ENCODE data around the gene PCDH10.
A peak's percentile ranks its signal among the peaks of the same experiment; 100 is the strongest.

The PCDH10 gene

DNA sequence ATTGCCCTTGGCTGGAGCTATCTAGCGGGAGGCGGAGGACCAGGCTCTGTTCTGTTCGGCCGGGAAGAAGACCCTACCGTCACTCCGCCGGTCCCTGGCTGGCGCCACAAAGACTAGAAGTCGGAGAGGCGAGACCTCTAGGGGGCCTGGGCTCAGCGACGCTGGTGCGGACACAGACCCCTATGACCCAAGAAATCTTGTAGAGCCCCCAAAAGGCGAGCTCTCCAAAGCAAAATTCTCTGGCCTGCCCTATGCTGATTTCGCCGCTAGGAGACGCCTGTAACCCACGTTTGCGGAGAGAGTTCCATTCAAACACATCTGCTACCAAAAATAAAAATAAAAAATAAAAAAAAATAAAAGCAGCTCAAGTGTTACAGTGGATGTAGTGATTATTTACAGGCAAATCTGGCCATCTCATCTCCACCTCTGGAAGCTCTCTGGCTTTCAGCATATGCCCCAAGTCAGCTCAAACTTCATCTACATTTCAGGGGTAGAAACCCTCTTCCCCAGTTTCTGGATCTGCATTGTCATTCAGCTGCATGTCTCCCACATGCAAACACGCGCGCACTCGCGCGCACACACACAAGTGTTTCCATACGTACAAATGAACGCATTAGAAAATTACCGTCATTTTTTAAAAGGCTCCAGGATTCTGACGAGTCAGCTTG, 2.4 kb upstream of the PCDH10 start:
- H3K4me3 Mint-ChIP-seq = no peak overlapping the region
- no peaks in the 10 kb centered on the region for H3K36me3 Mint-ChIP-seq
- no peaks in the 10 kb centered on the region for H3K9me3 Mint-ChIP-seq (ENCODE audit: low read depth)
- peaks cover 25% of the 10 kb centered on the region for H3K4me1 Mint-ChIP-seq (ENCODE audit: low read depth)
- no peak overlapping the region for H3K27ac Mint-ChIP-seq
- peaks cover 45% of the 10 kb centered on the region for H3K27me3 Mint-ChIP-seq

DNA sequence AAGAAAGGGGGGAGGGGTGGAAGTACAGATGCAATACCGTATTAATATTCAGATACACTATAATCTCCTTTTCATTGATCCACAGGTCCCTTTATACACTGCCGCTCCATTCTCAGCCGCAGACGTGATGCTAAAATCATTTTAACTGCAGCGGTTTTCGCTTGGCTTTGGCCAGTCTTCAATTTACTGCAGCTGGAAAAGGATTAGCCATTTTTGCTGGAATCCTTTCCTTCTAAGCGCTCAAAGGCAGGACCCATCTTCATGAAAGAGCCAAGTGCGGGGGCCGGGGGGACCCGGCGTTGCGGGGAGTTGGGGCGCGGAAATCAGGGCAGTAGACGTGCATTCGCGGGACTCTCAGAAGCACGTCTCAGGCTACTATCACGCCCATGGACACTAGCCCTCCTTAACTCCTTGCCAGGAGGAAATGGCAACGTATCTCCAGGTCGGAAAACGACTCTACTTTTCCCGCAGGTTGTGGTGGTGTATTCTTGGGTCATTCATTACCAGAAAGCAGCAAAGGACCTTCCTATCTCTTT, 1.7 kb upstream of the PCDH10 start:
- no peaks in the 10 kb centered on the region for H3K36me3 Mint-ChIP-seq
- H3K4me1 Mint-ChIP-seq (ENCODE audit: low read depth) = peaks cover 25% of the 10 kb centered on the region
- H3K4me3 Mint-ChIP-seq = no peak overlapping the region
- H3K9me3 Mint-ChIP-seq (ENCODE audit: low read depth) = no peaks in the 10 kb centered on the region
- no peak overlapping the region for H3K27ac Mint-ChIP-seq
- peaks cover 47% of the 10 kb centered on the region for H3K27me3 Mint-ChIP-seq

DNA sequence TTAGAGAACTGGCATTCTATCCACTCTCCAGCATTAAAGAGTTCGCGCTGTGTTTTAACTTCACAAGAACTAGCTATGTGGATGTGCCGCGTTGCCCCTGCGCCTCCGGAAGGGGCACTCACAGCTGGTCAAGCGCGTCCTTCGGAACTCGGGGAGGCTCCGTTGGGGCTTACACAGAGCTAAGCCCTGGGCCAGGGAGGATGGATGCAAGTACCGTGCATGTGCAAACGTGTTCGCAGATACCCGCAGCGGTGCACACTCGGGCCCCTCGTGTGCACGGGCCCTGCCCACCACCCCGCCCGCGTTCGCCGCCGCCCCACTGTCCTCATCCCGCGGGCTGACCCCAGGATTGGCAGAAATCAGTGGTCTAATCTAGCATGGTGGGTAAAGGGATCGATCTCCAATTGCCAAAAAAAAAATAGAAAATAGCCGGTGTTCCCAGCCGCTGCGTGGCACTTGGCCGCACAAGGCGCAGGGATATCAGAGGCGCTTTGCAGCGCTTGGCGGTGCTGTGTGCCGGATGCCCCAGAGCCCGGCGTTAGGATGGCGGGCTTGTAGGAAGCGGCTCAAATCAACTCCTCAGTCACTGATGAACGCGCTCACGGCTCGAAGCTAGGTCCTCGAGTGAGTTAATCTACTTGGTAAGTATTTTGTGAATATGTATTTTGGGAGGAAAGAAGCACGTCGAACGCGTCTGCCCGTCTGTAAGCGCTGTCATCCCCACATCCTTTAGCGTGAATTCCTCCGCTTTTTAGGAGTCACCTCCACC, 989 bp upstream of the PCDH10 start:
- Mint-ChIP-seq H3K9me3 (ENCODE audit: low read depth) (no peaks in the 10 kb centered on the region), H3K36me3 (no peaks in the 10 kb centered on the region), H3K4me3 (peak overlapping the region; percentile 41), H3K27me3 (peaks cover 55% of the 10 kb centered on the region), H3K4me1 (ENCODE audit: low read depth) (peaks cover 25% of the 10 kb centered on the region), H3K27ac (no peak overlapping the region)

DNA sequence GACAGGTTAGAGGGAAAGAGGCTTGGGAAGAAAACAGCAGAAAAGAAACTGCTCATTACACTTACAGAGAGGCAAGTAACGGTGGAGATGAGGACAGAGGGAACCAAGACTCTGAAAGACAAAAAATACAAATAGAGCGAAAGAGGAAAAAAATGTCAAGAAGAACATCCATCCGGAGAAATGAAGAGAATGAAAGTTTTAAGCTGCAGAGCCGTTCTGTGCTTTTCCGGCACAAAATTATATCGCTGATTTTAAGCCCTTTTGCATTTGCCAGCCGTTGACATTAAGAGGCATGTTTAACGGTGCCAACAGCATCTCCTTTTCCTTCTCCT, 236 bp downstream of the PCDH10 start:
- Mint-ChIP-seq H3K9me3 (ENCODE audit: low read depth) (no peaks in the 10 kb centered on the region), H3K36me3 (no peaks in the 10 kb centered on the region), H3K4me3 (peak overlapping the region; percentile 75), H3K27me3 (peaks cover 56% of the 10 kb centered on the region), H3K4me1 (ENCODE audit: low read depth) (peaks cover 25% of the 10 kb centered on the region), H3K27ac (no peak overlapping the region)

DNA sequence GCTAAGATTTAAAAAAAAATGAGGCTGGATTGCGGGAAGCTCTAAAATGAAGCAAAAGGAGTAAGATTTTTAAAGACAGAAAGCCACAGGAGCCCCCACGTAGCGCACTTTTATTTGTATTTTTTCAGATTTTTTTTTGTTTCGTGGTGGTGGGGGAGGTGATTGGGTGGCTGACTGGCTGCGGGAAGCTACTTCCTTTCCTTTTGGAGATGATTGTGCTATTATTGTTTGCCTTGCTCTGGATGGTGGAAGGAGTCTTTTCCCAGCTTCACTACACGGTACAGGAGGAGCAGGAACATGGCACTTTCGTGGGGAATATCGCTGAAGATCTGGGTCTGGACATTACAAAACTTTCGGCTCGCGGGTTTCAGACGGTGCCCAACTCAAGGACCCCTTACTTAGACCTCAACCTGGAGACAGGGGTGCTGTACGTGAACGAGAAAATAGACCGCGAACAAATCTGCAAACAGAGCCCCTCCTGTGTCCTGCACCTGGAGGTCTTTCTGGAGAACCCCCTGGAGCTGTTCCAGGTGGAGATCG, 908 bp downstream of the PCDH10 start:
- peak overlapping the region; percentile 6 for H3K4me3 Mint-ChIP-seq
- peaks cover 25% of the 10 kb centered on the region for H3K4me1 Mint-ChIP-seq (ENCODE audit: low read depth)

DNA sequence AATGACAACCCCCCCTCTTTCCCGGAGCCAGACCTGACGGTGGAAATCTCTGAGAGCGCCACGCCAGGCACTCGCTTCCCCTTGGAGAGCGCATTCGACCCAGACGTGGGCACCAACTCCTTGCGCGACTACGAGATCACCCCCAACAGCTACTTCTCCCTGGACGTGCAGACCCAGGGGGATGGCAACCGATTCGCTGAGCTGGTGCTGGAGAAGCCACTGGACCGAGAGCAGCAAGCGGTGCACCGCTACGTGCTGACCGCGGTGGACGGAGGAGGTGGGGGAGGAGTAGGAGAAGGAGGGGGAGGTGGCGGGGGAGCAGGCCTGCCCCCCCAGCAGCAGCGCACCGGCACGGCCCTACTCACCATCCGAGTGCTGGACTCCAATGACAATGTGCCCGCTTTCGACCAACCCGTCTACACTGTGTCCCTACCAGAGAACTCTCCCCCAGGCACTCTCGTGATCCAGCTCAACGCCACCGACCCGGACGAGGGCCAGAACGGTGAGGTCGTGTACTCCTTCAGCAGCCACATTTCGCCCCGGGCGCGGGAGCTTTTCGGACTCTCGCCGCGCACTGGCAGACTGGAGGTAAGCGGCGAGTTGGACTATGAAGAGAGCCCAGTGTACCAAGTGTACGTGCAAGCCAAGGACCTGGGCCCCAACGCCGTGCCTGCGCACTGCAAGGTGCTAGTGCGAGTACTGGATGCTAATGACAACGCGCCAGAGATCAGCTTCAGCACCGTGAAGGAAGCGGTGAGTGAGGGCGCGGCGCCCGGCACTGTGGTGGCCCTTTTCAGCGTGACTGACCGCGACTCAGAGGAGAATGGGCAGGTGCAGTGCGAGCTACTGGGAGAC, 1.6 kb downstream of the PCDH10 start:
- Mint-ChIP-seq H3K9me3 (ENCODE audit: low read depth) (no peaks in the 10 kb centered on the region), H3K4me3 (no peak overlapping the region), H3K27me3 (peaks cover 57% of the 10 kb centered on the region), H3K36me3 (no peaks in the 10 kb centered on the region), H3K4me1 (ENCODE audit: low read depth) (peaks cover 25% of the 10 kb centered on the region), H3K27ac (no peak overlapping the region)

More for the DNA sequence above, 908 bp downstream of the PCDH10 start:
- Mint-ChIP-seq H3K27me3 (peaks cover 58% of the 10 kb centered on the region), H3K9me3 (ENCODE audit: low read depth) (no peaks in the 10 kb centered on the region), H3K27ac (no peak overlapping the region), H3K36me3 (no peaks in the 10 kb centered on the region)

DNA sequence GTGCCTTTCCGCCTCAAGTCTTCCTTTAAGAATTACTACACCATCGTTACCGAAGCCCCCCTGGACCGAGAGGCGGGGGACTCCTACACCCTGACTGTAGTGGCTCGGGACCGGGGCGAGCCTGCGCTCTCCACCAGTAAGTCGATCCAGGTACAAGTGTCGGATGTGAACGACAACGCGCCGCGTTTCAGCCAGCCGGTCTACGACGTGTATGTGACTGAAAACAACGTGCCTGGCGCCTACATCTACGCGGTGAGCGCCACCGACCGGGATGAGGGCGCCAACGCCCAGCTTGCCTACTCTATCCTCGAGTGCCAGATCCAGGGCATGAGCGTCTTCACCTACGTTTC, 2.2 kb downstream of the PCDH10 start:
- no peaks in the 10 kb centered on the region for H3K9me3 Mint-ChIP-seq (ENCODE audit: low read depth)
- H3K27ac Mint-ChIP-seq = no peak overlapping the region
- H3K36me3 Mint-ChIP-seq = no peaks in the 10 kb centered on the region
- peaks cover 23% of the 10 kb centered on the region for H3K4me1 Mint-ChIP-seq (ENCODE audit: low read depth)
- H3K27me3 Mint-ChIP-seq = peaks cover 53% of the 10 kb centered on the region
- no peak overlapping the region for H3K4me3 Mint-ChIP-seq

DNA sequence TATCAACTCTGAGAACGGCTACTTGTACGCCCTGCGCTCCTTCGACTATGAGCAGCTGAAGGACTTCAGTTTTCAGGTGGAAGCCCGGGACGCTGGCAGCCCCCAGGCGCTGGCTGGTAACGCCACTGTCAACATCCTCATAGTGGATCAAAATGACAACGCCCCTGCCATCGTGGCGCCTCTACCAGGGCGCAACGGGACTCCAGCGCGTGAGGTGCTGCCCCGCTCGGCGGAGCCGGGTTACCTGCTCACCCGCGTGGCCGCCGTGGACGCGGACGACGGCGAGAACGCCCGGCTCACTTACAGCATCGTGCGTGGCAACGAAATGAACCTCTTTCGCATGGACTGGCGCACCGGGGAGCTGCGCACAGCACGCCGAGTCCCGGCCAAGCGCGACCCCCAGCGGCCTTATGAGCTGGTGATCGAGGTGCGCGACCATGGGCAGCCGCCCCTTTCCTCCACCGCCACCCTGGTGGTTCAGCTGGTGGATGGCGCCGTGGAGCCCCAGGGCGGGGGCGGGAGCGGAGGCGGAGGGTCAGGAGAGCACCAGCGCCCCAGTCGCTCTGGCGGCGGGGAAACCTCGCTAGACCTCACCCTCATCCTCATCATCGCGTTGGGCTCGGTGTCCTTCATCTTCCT, 2.7 kb downstream of the PCDH10 start:
- no peaks in the 10 kb centered on the region for H3K36me3 Mint-ChIP-seq
- H3K27me3 Mint-ChIP-seq = peaks cover 51% of the 10 kb centered on the region
- H3K4me1 Mint-ChIP-seq (ENCODE audit: low read depth) = peaks cover 23% of the 10 kb centered on the region
- H3K9me3 Mint-ChIP-seq (ENCODE audit: low read depth) = no peaks in the 10 kb centered on the region
- no peak overlapping the region for H3K27ac Mint-ChIP-seq
- no peak overlapping the region for H3K4me3 Mint-ChIP-seq

DNA sequence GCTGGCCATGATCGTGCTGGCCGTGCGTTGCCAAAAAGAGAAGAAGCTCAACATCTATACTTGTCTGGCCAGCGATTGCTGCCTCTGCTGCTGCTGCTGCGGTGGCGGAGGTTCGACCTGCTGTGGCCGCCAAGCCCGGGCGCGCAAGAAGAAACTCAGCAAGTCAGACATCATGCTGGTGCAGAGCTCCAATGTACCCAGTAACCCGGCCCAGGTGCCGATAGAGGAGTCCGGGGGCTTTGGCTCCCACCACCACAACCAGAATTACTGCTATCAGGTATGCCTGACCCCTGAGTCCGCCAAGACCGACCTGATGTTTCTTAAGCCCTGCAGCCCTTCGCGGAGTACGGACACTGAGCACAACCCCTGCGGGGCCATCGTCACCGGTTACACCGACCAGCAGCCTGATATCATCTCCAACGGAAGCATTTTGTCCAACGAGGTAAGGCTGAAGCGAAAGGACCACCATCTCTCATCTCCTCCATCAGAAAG, 3.3 kb downstream of the PCDH10 start:
- H3K36me3 Mint-ChIP-seq = no peaks in the 10 kb centered on the region
- peaks cover 22% of the 10 kb centered on the region for H3K4me1 Mint-ChIP-seq (ENCODE audit: low read depth)
- no peaks in the 10 kb centered on the region for H3K9me3 Mint-ChIP-seq (ENCODE audit: low read depth)
- H3K4me3 Mint-ChIP-seq = no peak overlapping the region
- no peak overlapping the region for H3K27ac Mint-ChIP-seq
- H3K27me3 Mint-ChIP-seq = peaks cover 45% of the 10 kb centered on the region

DNA sequence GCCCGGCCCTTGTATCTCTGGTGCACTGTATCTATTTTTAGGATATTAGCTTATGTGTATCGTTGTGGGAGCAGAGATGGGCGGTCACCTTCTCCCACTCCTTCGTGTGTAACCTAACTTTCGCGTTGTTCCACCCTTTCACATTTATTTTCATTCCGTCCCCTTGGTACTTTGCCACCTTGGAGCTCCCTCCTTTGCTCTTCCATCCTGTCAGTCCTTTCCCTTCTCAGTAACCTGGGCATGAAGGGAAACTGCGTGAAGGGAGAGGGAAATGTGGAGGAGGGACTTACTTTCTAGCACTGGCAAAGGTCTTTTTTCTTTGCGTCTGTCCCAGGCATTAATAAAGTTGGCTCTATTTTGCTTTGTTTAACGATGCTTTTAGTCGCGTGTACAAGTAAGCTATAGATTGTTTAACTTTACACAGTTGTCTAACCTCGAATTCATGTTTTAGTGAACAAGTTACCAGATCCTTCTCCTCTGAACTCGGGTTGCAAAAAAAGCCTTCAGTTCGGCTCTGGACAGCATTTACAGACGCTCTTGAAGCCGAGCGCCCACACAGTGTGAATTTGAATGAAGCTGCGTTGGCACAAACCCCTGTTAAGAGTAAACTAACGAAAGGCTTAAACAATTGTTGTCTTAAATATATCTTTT, 3.9 kb downstream of the PCDH10 start:
- H3K36me3 Mint-ChIP-seq = no peaks in the 10 kb centered on the region
- H3K27ac Mint-ChIP-seq = no peak overlapping the region
- no peak overlapping the region for H3K4me3 Mint-ChIP-seq
- H3K4me1 Mint-ChIP-seq (ENCODE audit: low read depth) = peaks cover 22% of the 10 kb centered on the region
- H3K9me3 Mint-ChIP-seq (ENCODE audit: low read depth) = no peaks in the 10 kb centered on the region
- peaks cover 44% of the 10 kb centered on the region for H3K27me3 Mint-ChIP-seq

DNA sequence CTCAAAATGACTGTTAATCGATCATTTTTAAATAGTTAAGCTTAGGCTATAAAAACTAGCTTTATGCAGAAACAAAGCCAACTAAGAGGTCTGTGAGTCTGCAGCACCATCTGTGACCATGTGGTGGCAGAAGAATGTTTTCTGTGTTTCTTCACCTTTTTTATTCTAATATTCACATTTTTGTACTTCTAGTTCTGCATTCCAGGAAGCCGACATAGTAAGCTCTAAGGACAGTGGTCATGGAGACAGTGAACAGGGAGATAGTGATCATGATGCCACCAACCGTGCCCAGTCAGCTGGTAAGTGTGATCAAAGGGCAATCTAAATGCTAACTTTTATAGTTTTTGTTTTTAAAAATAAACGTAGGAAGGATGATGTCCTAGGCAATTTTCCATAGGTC, 5.6 kb downstream of the PCDH10 start:
- H3K27ac Mint-ChIP-seq = no peak overlapping the region

DNA sequence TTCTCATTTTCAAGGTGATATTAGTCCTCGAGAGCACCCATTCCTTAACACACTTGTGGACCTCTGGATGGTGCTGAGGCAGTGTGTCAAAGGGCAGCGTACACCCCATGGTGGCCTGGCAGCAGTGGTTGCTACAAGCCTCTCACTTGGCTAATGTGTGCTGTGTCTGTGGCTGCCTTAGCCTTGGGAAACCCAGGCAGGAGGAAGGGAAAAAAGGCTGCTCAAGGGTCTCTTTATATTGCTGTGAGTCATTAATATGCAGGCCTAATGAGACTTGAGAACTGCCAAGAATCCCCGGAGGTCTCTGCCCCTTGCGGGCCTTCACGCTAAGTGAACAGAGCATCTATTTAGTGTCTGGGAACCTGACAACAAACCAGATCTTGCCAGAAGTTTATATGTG, 7.0 kb downstream of the PCDH10 start:
- Mint-ChIP-seq H3K27ac (no peak overlapping the region), H3K4me3 (no peak overlapping the region), H3K36me3 (no peaks in the 10 kb centered on the region), H3K4me1 (ENCODE audit: low read depth) (peaks cover 1% of the 10 kb centered on the region), H3K27me3 (peaks cover 21% of the 10 kb centered on the region), H3K9me3 (ENCODE audit: low read depth) (no peaks in the 10 kb centered on the region)

More for the DNA sequence above, 5.6 kb downstream of the PCDH10 start:
- H3K36me3 Mint-ChIP-seq = no peaks in the 10 kb centered on the region
- H3K9me3 Mint-ChIP-seq (ENCODE audit: low read depth) = no peaks in the 10 kb centered on the region
- H3K27me3 Mint-ChIP-seq = peaks cover 28% of the 10 kb centered on the region
- H3K4me3 Mint-ChIP-seq = no peak overlapping the region
- peaks cover 6% of the 10 kb centered on the region for H3K4me1 Mint-ChIP-seq (ENCODE audit: low read depth)

DNA sequence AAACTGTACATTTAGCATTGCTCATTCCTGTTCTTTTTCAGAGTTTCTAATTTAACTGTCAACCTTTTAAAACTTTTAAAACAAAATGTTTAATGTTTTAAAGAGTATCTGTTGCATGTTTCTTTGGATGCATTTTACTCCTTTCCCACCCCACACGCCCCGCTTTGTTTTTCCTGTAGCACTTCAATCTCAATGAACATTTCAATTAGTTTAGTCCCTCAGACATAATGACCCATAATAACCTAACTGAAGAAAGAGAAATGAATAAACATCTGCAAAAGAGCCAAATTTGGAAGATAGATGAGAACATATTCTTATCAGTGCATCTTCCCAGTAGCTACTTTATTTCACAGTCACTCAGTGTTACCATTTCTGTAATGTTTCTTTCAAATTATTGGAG, 7.5 kb downstream of the PCDH10 start:
- Mint-ChIP-seq H3K4me3 (no peak overlapping the region), H3K27ac (no peak overlapping the region), H3K27me3 (peaks cover 17% of the 10 kb centered on the region), H3K9me3 (ENCODE audit: low read depth) (no peaks in the 10 kb centered on the region), H3K36me3 (no peaks in the 10 kb centered on the region), H3K4me1 (ENCODE audit: low read depth) (no peaks in the 10 kb centered on the region)

All from activated naive CD8-positive, alpha-beta T cell (primary cell).